RWPE1 (cell line): ENCODE data around the gene RGL1.

Experiments
- CTCF ChIA-PET: fragments of 350-600 bp; sonication (Branson Sonifier 250); formaldehyde crosslinking; extraction: SDS; loops from one replicate; lab custom pipeline; 2021; lab: Yijun Ruan, JAX
- POLR2A ChIA-PET: fragments of 400-600 bp; formaldehyde crosslinking; extraction: SDS; loops from one replicate; lab custom pipeline; 2020; ENCODE audit warnings: antibody characterized with exemption; ENCODE audit not compliant: low non-redundant PET; lab: Yijun Ruan, JAX
- DNase-seq: peaks from one replicate; pipeline ENCODE4 v3.0.0; 2012; ENCODE audit warnings: low spot score
- H3K27ac ChIP-seq: fragments of 450-650 bp; 2 replicates; pipeline ENCODE4 v1.5.1; 2017
- TF ChIP-seq, protein P1 (sequence below): fragments of 450-650 bp; conservative IDR thresholded peaks from 2 replicates; pipeline ENCODE4 v1.5.1; 2017; ENCODE audit warnings: low read depth, mild to moderate bottlenecking

Gene RGL1

DNA sequence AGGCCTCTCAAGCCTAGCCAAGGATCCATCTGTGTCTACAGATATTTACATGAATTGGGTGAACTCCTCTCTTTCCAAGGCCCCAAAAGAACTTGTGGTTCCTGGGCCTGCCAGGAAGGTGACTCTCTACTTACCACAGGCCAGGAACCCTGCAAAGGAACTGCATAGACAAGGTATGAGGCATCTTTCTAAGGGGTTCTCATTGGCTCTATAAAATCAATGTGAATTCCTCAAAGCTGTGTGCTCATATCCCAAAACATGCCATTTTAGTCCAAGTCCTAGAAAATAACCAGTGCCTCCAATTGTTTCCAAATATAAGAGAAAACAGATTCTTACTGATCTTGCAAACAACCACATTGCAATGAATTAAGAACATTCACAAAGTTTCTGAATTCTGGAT lies 39.9 kb upstream of the RGL1 start:
- CTCF ChIA-PET, result interaction anchor here (0.6 kb wide), 1 partner anchor 49 kb away, joined by 4 read pairs; no protein-coding TSS in a partner anchor
- no peak for DNase-seq
- TF ChIP-seq, protein P1, sequence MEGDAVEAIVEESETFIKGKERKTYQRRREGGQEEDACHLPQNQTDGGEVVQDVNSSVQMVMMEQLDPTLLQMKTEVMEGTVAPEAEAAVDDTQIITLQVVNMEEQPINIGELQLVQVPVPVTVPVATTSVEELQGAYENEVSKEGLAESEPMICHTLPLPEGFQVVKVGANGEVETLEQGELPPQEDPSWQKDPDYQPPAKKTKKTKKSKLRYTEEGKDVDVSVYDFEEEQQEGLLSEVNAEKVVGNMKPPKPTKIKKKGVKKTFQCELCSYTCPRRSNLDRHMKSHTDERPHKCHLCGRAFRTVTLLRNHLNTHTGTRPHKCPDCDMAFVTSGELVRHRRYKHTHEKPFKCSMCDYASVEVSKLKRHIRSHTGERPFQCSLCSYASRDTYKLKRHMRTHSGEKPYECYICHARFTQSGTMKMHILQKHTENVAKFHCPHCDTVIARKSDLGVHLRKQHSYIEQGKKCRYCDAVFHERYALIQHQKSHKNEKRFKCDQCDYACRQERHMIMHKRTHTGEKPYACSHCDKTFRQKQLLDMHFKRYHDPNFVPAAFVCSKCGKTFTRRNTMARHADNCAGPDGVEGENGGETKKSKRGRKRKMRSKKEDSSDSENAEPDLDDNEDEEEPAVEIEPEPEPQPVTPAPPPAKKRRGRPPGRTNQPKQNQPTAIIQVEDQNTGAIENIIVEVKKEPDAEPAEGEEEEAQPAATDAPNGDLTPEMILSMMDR, result no peak
- POLR2A ChIA-PET, result no interaction called here
- H3K27ac ChIP-seq, result no peak overlapping the region

DNA sequence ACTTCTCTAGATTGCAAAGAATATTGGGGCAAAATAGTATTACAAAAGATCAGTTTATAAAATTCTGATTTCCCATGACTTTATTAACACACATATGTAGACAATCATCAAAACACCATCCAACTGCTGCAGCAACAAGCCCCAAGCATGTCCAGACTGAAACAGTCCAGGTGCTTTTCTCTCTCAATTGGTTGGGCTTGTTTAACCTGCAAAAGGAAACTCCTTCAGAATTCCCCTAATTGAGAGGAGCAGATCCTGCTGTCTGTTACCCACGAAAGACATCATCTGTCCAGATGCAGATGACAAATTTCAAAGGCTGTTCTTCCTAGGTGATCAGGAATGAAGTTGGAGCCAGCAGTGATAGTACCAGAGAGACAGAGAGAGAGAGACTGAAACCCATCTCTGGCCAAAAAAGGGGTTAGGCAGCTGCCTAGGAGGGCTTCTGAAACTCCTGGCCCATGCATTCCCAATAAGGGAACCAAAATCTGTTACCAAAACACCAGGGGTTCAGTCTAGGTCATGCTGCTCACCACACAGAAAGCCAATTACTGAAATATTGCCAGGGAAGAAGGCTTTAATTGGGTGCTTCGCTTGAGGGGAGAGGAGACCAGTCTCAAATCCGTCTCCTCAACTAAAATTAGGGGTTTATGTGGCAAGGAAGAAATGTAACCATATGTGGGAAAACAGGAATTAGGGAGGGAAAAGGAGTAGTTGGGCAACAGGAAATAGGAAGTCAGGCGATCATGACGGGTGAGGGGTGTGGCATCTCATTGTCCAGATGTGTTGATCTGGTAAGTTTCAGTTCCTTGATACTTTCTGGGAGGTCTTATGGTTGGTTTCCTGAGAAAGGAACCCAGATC lies 34.7 kb upstream of the RGL1 start:
- no peak for DNase-seq
- TF ChIP-seq, protein P1, result no peak
- H3K27ac ChIP-seq, result no peak overlapping the region
- ChIA-PET POLR2A (no interaction called here), CTCF (no interaction called here)

DNA sequence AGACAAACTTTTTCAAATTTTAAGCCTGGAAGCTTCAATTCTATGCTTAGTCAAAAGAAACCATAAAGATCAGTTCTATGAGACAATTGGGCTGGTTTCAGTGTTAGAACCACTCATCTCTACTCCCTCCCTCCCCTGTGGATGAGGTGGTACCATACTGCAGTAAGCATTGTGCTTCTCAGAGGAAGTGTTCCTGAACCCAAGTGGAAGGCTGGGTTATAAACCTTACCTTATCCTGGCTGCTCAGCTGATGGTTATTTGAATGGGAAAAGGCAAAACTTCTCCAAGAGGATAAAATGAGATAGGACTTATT lies 34.1 kb upstream of the RGL1 start:
- no peak overlapping the region for H3K27ac ChIP-seq
- TF ChIP-seq, protein P1, result no peak
- ChIA-PET POLR2A (no interaction called here), CTCF (no interaction called here)
- no peak for DNase-seq

DNA sequence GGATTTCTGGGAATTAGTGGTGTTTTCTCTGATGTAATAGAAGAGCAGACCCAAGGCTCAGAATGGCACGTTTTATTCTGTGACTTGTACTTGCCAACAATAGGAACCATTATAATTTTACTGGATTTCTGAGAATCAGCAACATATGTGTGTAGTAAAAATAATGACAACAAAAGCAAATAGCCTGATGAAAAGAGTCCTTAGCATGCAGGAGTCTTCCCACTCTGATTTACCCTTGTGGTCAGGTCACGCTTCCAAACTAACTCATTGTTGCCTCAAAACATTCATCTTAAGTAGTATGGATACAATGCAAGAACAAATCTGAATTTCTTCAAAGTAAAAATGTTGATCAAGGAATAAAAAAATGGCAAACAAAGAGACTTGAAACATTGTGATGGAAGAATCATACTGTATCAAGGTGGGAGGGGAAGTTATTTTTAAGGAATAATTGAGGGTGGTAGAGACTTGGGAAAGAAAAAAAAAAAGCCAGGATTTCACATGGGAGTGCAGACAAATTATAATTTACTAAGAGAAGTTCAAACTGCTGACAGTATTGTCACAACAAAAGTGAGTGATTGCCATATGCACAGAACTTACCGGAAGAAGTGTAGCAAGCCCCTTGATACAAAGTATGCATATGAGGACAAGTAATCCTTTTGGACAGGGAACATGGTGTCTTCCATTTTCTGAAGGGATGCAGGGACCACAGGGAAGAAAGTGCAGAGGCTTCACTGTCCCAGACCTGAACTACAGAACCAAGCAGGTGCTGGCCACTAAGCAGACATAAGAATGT lies 31.2 kb upstream of the RGL1 start:
- TF ChIP-seq, protein P1, result no peak
- ChIA-PET POLR2A (no interaction called here), CTCF (no interaction called here)
- no peak for DNase-seq
- no peak overlapping the region for H3K27ac ChIP-seq

DNA sequence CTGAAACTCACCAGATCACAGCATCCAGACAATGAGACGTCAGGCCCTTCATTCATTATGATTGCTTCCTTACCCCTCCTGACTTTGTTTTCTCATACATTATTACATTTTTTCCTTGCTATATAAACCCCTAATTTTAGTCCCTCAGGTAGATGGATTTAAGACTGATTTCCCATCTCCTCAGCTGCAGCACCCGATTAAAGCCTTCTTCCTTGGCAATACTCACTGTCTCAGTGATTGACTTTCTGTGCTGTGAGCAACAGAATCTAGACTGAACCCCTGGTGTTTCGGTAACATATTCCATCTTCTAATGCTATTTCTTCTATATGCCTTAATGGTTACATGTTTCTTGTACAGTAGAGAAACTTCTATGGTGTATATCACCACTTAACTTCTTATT lies 30.0 kb upstream of the RGL1 start:
- no peak overlapping the region for H3K27ac ChIP-seq
- DNase-seq, result no peak
- ChIA-PET CTCF (interaction anchor here (0.5 kb wide), 1 partner anchor 491 kb away, joined by 4 read pairs; no protein-coding TSS in a partner anchor), POLR2A (no interaction called here)
- TF ChIP-seq, protein P1, result no peak

DNA sequence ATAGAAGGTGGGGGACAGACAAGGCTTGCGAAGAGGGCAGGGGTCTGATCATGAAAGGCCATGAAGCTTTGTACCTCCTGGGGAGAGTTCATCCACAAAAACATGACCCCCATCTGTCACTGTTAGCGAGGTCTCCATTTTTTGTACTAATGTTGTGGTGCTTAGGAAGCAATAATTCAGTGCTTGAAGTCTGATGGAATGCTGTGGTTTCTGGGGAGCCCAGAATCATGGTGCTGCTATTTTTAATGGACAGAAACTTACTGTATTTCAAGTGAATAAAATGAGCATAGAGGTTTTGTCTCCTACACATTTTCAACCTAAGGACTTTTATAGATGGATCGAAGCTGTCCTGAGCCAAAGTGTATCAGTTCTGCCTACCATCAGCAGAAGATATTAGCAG lies 28.2 kb upstream of the RGL1 start:
- TF ChIP-seq, protein P1, result no peak
- POLR2A ChIA-PET, result no interaction called here
- DNase-seq, result no peak
- CTCF ChIA-PET, result no interaction called here
- no peak overlapping the region for H3K27ac ChIP-seq
